Effector CD8-positive, alpha-beta T cell (primary cell): ENCODE results near the gene CIAO1.
A peak's percentile ranks its signal among the peaks of the same experiment; 100 is the strongest.
"Not testable (repeated sequence)": the region's sequence is repeated elsewhere in the genome, so short reads cannot be mapped to it uniquely, and the experiment has no call there.

Source experiments
- DNase-seq: peaks from one replicate; lab custom pipeline; 2025; lab: John Stamatoyannopoulos, UW

The CIAO1 gene

DNA sequence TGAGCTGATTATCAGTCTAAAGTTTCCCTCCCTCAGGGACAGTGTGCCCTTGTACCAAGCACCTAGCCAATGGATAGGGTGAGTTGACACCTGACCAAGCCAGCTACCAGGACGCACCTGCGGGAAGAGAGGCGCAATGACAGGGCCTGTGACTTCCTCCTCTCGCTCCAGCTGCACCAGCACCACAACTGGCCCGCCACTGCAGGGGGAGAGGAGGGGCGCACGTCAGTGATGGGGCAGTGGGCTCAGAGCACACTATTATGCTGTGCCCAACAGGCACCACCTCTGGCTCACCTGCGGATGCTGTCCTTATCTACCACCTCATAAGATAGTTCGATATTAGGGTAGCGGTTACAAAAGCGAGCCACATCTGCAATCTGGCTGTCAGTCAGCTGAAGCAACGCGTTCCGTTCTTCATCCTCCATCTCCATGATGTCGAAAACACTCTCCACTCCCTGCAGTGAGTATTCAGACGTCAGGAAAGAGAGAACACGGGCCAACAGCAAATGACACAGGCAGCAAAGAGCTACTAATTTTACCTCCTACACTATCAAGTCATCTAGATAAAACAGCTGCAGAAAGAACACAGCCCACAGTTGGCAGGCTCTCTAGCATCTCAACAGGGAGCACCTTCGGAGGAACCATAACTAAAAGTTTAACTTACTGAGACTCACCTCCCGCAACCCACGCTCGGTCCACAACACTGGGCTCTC is 10.9 kb downstream of the CIAO1 start:
- DNase-seq: no peak

DNA sequence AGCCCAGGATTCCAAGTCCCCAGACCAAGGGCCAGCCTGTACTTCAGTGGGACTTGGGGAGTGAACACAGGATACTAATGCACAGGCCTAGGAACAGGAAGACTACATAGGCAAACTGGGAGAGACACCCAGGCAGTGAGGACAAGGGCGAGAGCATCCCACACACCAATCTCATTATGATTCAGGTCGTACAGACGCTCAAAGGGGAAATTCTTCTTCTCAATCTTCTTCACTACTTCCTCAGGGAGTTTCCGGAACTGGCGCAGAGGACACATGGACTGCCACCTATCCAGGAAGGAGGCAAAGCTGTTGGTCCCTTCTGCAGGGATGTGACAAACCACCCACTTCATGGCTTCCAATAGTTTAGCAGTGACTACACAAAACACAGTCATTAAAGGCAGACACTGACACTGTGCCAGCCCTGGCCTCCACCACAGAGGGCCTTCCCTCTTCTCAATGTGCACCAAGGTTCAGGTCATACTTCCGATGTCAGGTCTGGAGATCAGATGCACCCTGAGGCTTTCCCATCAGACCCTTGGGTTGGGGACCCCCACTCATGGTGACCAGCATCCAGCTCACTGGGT is 21.3 kb downstream of the CIAO1 start:
- no peak for DNase-seq

DNA sequence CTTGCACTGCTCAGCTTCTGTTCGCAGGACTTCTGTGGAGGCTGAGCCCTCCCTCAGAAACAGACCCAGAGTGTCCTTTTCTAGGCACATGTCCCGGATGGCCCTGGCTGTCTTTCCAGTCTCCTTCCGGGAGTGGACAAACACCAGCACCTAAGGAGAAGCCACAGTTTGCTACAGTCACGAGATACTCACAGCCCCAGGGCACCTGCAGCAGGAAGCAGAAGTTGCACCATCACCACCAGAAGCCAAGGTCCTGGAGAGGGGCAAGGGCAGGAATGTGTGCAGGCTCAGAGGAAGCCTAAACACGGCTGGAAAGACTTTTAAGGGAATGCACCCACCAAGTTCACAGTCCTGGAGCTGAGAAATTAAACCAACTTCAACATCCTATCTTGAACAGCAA is 25.7 kb downstream of the CIAO1 start:
- DNase-seq: no peak

DNA sequence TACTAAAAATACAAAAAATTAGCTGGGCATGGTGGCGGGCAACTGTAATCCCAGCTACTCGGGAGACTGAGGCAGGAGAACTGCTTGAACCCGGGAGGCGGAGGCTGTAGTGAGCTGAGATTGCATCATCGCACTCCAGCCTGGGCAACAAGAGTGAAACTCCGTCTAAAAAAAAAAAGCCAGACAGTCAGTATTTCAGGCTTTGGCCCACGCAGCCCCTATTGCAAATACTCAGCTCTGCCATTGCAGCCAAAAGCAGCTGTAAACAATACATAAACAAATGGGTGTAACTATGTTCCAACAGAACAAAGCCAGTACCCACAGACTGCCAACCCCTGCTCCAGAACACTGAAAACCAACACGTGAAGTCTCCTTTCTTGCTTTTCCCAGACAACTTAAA is 28.2 kb downstream of the CIAO1 start:
- not testable (repeated sequence) for DNase-seq

DNA sequence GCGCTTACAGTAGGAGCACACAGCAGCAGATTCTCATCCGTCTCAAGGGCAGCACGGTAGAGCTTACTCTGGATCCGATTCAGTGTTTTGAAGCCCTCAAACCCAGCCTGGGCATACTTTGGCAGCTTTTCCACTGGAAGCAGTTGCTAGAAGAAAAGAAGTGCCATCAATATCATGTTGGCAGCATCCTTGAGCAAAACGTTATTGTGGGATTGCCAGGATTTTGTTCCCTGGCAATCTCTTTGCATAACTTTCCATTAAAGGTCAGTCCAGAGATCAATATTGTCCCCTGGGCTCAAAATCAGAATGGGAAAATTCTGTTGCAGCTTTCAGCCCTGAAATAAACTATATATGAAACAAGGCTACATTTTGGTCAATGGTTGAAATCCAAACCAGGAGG is 30.9 kb downstream of the CIAO1 start:
- DNase-seq: no peak

DNA sequence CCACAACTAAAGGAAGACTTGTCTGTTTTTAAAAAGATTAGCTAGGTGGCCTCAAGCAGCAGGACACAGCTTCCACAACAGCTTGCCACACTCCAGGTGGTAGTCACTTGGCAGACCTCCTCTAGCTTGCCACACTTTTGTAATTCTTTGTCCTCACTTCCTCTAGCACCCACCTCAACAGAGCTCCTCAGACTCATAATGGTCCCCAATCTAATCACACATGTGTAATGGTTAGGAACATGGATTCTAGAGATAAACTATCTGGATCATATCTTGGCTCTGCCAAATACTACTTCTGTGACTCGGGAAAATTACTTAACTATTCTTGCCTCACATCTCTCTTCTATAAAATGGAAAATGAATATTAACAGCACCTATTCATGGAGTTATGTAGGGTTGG is 35.8 kb downstream of the CIAO1 start:
- DNase-seq: no peak

DNA sequence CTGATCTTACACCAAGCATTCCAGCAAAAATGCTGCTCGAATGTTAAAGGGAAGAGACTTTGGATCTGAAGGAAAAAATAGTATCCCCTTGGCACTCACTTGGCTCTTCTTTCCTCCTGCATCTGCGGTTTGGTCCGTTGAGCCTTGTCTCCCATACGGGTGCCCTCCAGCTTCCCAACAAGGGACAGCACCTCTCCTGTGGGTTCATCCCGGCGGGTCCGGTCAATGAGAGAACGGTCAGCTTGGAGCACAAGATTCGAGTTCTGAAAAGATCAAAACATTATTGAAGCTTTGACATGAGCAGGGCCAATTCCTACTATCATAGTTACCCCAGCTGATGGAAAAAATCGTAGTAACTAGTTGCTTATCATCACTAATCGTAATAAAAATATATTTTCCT is 38.6 kb downstream of the CIAO1 start:
- no peak for DNase-seq

DNA sequence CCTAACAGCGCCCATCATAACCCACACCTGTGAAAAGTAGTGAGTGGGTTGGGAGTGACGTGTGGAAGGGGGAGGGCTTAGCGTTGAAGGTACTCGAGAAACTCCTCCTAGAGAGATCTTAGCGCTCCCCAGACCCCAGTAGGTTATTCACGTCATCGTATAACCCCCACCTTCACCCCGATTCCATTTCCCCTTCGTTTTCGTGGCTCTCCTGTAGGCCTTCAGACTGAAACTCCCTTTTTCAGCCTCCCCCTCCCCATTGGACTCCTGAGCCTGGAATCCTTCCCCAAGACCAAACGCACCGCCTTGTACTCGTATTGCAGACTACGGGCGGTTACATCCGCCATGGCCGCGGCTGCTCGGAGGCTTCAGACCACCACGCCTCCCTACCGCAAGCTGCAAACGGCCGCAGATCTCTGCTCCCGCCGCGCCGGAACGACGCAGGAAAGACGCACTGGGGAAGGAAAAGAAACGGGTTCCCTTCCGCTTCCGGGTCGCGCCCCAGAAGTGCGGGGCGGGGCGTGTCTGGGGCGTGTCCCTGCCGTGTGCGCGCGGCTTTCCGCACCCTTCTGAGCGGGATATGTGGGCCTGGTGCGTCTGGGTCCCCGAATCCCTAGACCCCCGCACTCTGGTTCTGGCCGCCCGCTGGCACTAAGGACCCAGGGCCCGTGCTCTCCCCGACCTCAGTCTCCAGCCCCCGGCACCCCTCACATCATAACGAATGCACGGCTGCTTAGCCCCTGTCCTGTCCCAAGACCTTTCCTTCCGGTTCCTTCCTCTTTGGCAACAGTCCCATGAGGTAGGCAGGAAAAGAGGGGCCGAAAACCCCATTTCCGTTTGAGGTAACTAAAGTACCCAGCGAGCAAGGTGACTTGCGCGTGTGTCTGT is 39.3 kb downstream of the CIAO1 start, which contains the start of gene SNRNP200:
Gene SNRNP200 (minus strand): TSS at position 456 of the 888 bp plus-strand sequence. CDS start 109 bp downstream, at position 347.
- DNase-seq: peak; percentile 87

DNA sequence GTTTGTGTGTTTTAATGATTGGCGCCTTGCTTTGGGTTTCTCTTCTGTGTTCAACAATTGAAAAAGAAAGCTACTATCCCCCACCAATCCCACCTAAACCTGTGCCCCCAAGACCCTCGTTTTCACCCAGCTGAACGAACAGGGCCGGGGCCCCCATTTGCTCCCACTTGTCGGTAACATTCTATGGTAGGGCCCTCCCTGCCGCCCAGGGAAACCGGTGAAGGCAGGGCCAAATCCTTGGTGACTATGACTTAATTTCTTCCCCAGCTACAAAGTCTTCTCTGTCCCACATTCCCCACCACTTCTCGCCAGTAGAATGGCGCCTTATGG is 39.9 kb downstream of the CIAO1 start:
- DNase-seq: no peak

DNA sequence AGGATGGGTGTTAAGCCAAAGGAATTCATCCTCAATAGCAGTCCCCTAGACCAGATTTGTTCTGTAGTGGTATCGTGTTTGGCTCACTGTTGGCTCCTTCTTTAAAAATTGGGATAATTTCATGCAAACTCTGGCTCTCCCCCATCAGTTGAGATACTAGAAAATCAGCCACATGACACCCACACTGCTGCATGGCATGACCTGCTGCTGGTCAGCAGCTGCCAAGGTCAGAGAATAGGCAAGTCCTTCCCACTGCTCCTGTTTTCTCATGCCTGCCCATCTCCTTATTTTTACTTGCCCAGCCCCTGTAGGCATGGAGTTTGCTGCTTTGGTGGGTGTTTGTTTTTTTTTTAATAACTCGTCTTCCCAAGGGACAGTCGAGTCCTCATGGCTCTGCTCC is 40.3 kb downstream of the CIAO1 start:
- no peak for DNase-seq

DNA sequence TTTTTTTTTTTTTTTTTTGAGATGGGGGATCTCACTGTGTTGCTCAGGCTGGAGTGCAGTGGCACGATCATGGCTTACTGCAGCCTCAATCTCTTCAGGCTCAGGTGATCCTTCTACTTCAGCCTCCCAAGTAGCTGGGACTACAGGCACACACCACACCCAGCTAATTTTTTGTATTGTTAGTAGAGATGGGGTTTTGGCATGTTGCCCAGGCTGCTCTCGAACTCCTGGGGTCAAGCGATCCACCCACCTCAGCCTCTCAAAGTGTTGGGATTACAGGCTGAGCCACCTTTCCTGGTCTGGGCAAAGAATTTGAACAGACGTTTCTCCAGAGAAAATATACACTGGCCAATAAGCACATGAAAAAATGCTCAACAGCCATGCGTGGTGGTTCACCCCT is 42.2 kb downstream of the CIAO1 start:
- no peak for DNase-seq

DNA sequence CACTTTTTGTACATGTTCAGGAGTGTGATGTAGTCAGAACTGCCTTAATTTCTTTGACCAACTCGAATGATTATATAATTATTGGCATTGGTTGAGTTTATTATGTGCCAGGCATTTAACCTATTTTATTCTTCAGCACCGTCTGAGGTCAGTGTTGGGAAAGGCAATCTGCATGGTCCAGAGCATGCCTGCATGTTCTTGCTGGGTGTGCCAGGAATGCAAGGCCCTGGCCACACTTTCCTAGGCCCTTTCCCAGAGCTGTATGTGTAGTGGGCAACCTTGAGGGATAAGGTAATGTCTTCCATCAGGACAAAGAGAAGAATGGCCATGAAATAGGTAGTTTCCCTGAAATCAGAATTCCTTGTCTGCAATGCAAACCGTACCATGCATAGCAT is 49.0 kb downstream of the CIAO1 start:
- no peak for DNase-seq

DNA sequence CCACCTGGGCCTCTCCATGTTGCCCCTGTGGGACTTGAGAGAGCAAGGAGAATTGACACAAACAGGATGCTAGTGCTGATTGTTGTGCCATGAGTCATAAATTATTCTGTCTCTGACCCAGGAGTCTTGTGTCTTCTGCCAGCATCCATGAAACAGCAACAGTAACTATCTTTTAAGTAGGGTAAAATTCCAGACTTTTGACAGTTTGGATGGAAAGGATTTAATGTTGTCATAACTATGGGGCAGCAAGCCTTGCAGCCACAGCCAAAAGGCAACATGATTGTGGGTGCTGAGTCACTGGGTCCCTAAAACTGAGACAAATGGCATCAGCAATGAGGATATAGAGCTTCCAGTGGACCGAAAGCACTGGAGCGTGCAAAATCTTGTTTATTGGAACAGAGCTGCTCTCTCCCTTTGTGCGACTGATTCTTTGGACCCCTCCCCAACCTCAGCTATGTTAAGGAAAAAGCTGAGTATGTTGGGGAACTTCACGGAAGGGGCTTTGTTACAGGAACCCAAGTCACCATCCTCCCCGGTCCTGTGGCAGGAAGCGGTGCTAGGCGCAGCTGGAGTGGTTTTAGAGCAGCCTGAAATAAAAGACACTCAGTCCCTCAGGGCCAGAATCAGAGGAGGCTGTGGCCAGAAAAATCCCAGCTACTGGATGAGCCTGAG is 49.5 kb downstream of the CIAO1 start:
- DNase-seq: no peak

DNA sequence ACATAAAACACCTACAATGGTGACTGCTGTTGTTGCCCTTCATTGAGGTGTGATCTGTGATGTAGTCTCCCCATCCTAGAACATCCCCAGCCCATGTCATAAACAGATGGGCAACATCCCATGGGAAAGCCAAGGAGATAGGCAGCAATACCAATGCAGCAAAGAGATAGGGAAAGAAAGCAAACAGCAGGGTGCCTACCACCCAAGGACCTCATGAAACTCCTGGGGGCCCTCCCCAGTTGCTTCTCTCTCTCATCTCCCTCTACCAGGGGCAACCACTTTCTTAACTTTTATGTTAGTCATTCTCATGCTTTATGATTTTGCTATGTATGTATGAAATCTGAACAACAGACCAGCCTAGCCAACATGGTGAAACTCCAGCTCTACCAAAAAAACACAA is 51.0 kb downstream of the CIAO1 start:
- no peak for DNase-seq

DNA sequence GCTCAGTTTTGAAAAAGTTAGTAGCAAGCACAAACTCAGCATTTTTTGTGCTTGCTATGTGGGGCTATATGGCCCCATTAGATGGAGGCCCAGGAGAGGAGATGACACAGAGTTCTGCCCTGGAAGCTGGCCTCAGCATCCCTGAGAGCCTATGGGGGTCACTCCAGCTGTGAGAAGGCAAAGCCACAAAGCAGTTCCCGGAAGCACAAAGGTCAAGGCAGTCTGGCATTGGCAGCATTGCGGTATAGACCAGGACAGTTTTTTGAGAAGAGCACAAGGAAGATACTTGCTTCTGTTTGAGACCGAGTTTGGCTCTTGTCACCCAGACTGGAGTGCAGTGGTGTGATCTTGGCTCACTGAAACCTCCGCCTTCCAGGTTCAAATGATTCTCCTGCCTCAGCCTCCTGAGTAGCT is 51.6 kb downstream of the CIAO1 start:
- DNase-seq: no peak

DNA sequence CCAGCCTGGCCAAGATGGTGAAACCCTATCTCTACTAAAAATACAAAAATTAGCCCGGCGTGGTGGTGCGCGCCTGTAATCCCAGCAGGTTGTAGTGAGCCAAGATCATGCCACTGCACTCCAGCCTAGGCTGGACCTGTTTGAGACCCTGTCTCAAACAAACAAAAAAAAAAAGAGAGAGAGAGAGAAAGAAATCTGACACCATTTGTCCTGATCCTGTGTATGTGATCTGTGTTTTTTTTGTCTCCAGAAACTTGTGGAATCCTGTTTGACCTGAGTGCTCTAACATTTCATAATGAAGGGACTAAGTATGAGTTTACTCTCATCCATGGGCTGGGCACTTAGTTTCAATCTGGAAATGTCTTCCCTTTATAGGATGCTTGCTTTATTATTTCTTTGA is 52.7 kb downstream of the CIAO1 start:
- DNase-seq: no peak

DNA sequence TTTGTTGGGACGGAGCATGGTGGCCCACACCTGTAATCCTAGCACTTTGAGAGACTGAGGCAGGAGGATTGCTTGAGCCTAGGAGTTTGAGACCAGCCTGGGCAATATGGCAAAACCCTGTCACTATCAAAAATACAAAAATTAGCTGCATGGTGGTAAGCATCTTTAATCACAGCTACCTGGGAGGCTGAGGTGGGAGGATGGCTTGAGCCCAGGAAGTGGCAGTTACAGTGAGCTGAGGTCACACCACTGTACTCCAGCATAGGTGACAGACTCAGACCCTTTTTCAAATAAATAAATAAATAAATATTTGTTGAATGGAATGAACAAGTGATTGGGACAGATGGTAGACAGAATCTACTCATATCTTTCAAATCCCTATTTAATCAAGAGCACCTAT is 53.4 kb downstream of the CIAO1 start:
- no peak for DNase-seq

DNA sequence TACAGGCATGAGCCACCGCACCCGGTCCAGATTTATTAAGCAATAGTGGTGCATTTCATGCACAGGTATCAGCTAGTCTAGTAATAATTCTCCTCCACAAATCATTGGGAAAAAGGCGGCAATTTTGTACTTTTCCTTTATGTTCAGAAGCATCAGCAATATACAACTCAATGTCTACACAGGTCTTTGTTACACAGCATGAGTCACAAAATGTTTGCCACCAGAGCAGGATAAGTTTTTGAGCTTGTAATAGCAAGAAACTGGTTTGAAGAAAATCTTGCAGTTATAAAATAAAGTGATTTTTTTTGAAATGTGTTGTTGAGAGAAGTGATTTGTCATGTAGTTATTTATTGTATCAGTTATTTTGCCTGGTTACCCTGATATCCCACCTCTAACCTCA is 54.3 kb downstream of the CIAO1 start:
- no peak for DNase-seq

DNA sequence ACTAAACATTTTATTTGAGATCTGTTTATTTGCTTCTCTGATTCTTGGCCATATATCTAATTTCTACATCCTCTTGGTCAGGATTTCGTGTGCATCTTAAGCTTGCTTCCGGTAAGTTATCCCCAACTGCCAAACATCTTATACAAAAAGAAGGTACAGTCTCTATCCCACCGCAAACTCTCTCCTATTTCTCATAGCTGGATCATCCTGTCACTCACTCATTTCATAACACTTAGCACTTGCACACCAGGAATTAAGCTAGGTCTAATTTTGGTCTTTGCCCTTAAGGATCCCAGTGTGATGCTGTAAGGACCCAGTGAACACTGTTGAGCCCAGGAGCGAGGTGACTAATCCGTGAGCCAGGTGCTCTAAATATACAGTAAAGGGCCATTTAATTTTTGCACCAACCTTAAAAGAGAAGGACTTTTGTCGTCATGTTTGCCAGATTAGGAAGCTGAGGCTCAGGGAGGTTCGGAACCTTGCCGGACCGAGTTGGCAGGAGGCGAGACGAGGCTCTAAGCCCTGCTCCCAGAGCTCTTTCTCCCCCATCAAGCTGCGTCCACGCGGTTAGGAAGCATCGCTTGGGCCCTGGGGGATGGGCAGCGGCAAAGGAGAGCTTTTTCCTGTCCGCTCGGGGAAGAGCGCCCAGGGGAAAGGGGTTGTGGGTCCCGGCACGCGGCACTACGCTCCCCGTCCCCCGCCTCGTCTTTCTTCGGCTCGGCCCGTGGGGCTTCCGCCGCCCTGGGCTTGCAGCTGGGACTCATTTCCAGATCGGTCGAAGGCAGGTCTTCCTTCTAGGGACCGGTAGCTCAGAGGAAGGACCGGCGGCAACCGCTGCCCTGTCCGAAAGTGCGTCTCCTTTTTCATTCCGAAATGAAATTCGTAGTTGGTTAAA is 55.0 kb downstream of the CIAO1 start:
- no peak for DNase-seq
